Activated naive CD4-positive, alpha-beta T cell treated with anti-CD3 and anti-CD28 coated beads for 36 hours (primary cell): ENCODE data around the gene ANKS1A. TPM values are rescaled to one million over a fixed set of nuclear protein-coding genes. Genes with fewer than 3 reads are reported as not detected.
"Not testable (repeated sequence)": the region's sequence is repeated elsewhere in the genome, so short reads cannot be mapped to it uniquely, and the experiment has no call there.

Experiments
- CTCF ChIA-PET: fragments of 350-600 bp; sonication (Branson Sonifier 250); formaldehyde crosslinking; loops from one replicate; lab custom pipeline; 2021; ENCODE audit warnings: antibody characterized with exemption; lab: Charles Lee
- DNase-seq: peaks from one replicate; pipeline ENCODE4 v3.0.0-alpha.2; 2020
- H3K27ac Mint-ChIP-seq: one replicate; pipeline ENCODE4 v1.8.0; 2021; ENCODE audit warnings: mild to moderate bottlenecking, mixed read lengths
- H3K27me3 Mint-ChIP-seq: one replicate; pipeline ENCODE4 v1.8.0; 2021; ENCODE audit warnings: low read depth, mixed read lengths
- H3K36me3 Mint-ChIP-seq: one replicate; pipeline ENCODE4 v1.8.0; 2021; ENCODE audit warnings: low read depth, mixed read lengths
- H3K4me1 Mint-ChIP-seq: one replicate; pipeline ENCODE4 v1.8.0; 2021; ENCODE audit warnings: low read depth, mixed read lengths
- H3K4me3 Mint-ChIP-seq: one replicate; pipeline ENCODE4 v1.8.0; 2021; ENCODE audit warnings: mild to moderate bottlenecking, moderate library complexity, mixed read lengths
- H3K9me3 Mint-ChIP-seq: one replicate; pipeline ENCODE4 v1.8.0; 2021; ENCODE audit warnings: mixed read lengths
- intact Hi-C: fragments of 100-400 bp; cut with micrococcal nuclease; formaldehyde crosslinking; loops from one replicate; pipeline ENCODE4 v1.15.1; 2023
- total RNA-seq, 2 experiments: library from RNA; stranded (reverse); gene quantifications; one replicate each; pipeline ENCODE4 v1.2.3, GENCODE V29; 2021

Gene ANKS1A
- total RNA-seq, 2 experiments from 2014 or later = 6.5 to 6.8 TPM

- DNase-seq = no peak
- Mint-ChIP-seq H3K27ac (no peak overlapping the region), H3K27me3 (no peaks in the 10 kb centered on the region), H3K4me3 (no peak overlapping the region), H3K36me3 (peaks cover 3% of the 10 kb centered on the region), H3K4me1 (no peaks in the 10 kb centered on the region), H3K9me3 (no peaks in the 10 kb centered on the region)
- CTCF ChIA-PET = interaction anchor here (1.7 kb wide), 1 partner anchor 47 kb away, joined by 5 read pairs; no protein-coding TSS in a partner anchor
- intact Hi-C loops = no loop called here
Observed at GRCh38 chr6:35092362-35093117, 203.5 kb downstream of the ANKS1A start.

GRCh38 chr6:35093118-35093445 lies 204.0 kb downstream of the ANKS1A start:
- Mint-ChIP-seq H3K9me3 (no peaks in the 10 kb centered on the region), H3K4me1 (no peaks in the 10 kb centered on the region), H3K36me3 (peaks cover 3% of the 10 kb centered on the region), H3K4me3 (no peak overlapping the region), H3K27me3 (no peaks in the 10 kb centered on the region), H3K27ac (no peak overlapping the region)
- intact Hi-C loops = no loop called here
- DNase-seq = no peak
- CTCF ChIA-PET = interaction anchor here (1.7 kb wide), 1 partner anchor 46 kb away, joined by 5 read pairs; no protein-coding TSS in a partner anchor

- no peak overlapping the region for H3K4me3 Mint-ChIP-seq
- no peak for DNase-seq
- no peaks in the 10 kb centered on the region for H3K4me1 Mint-ChIP-seq
- CTCF ChIA-PET = interaction anchor here (1.7 kb wide), 1 partner anchor 46 kb away, joined by 5 read pairs; no protein-coding TSS in a partner anchor
- intact Hi-C loops = no loop called here
- H3K9me3 Mint-ChIP-seq = no peaks in the 10 kb centered on the region
- no peaks in the 10 kb centered on the region for H3K27me3 Mint-ChIP-seq
- no peaks in the 10 kb centered on the region for H3K36me3 Mint-ChIP-seq
- no peak overlapping the region for H3K27ac Mint-ChIP-seq
Observed at GRCh38 chr6:35093783-35094182, 204.7 kb downstream of the ANKS1A start.

- H3K36me3 Mint-ChIP-seq = no peaks in the 10 kb centered on the region
- H3K4me1 Mint-ChIP-seq = no peaks in the 10 kb centered on the region
- intact Hi-C loops = no loop called here
- CTCF ChIA-PET = no interaction called here
- no peaks in the 10 kb centered on the region for H3K27me3 Mint-ChIP-seq
- H3K4me3 Mint-ChIP-seq = no peak overlapping the region
- DNase-seq = no peak
- no peak overlapping the region for H3K27ac Mint-ChIP-seq
- no peaks in the 10 kb centered on the region for H3K9me3 Mint-ChIP-seq
Observed at GRCh38 chr6:35094183-35094582, 205.1 kb downstream of the ANKS1A start.

GRCh38 chr6:35096129-35096862 lies 207.2 kb downstream of the ANKS1A start:
- no peaks in the 10 kb centered on the region for H3K27me3 Mint-ChIP-seq
- CTCF ChIA-PET = no interaction called here
- H3K27ac Mint-ChIP-seq = no peak overlapping the region
- no peak overlapping the region for H3K4me3 Mint-ChIP-seq
- DNase-seq = no peak
- H3K9me3 Mint-ChIP-seq = no peaks in the 10 kb centered on the region
- intact Hi-C loops = no loop called here
- no peaks in the 10 kb centered on the region for H3K36me3 Mint-ChIP-seq
- H3K4me1 Mint-ChIP-seq = no peaks in the 10 kb centered on the region

- intact Hi-C loops = no loop called here
- Mint-ChIP-seq H3K27ac (no peak overlapping the region), H3K4me3 (no peak overlapping the region), H3K9me3 (no peaks in the 10 kb centered on the region), H3K4me1 (no peaks in the 10 kb centered on the region), H3K36me3 (peaks cover 3% of the 10 kb centered on the region), H3K27me3 (no peaks in the 10 kb centered on the region)
- no peak for DNase-seq
- CTCF ChIA-PET = interaction anchor here (0.9 kb wide), 1 partner anchor 41 kb away, joined by 5 read pairs; no protein-coding TSS in a partner anchor
Observed at GRCh38 chr6:35099116-35099515, 210.1 kb downstream of the ANKS1A start.

- H3K9me3 Mint-ChIP-seq = peaks cover 1% of the 10 kb centered on the region
- H3K27ac Mint-ChIP-seq = no peak overlapping the region
- peaks cover 5% of the 10 kb centered on the region for H3K27me3 Mint-ChIP-seq
- H3K4me1 Mint-ChIP-seq = no peaks in the 10 kb centered on the region
- H3K4me3 Mint-ChIP-seq = no peak overlapping the region
- CTCF ChIA-PET = no interaction called here
- DNase-seq = no peak
- intact Hi-C loops = no loop called here
- peaks cover 3% of the 10 kb centered on the region for H3K36me3 Mint-ChIP-seq
Observed at GRCh38 chr6:35105078-35105477, 216.0 kb downstream of the ANKS1A start.

- H3K4me1 Mint-ChIP-seq, H3K36me3 Mint-ChIP-seq, intact Hi-C loops, H3K9me3 Mint-ChIP-seq, H3K27me3 Mint-ChIP-seq, H3K4me3 Mint-ChIP-seq, DNase-seq, H3K27ac Mint-ChIP-seq: not testable (repeated sequence)
- CTCF ChIA-PET = interaction anchor here (0.9 kb wide), 1 partner anchor 100 kb away, joined by 4 read pairs; no protein-coding TSS in a partner anchor
Observed at GRCh38 chr6:35106061-35106460, 217.0 kb downstream of the ANKS1A start.

GRCh38 chr6:35107208-35107607 lies 218.2 kb downstream of the ANKS1A start:
- H3K9me3 Mint-ChIP-seq, H3K27me3 Mint-ChIP-seq, H3K4me3 Mint-ChIP-seq, H3K27ac Mint-ChIP-seq, H3K4me1 Mint-ChIP-seq, H3K36me3 Mint-ChIP-seq, intact Hi-C loops: not testable (repeated sequence)
- CTCF ChIA-PET = interaction anchor here (0.6 kb wide), 1 partner anchor 239 kb away, joined by 3 read pairs; no protein-coding TSS in a partner anchor
- DNase-seq = peak; percentile 45

GRCh38 chr6:35107761-35108160 lies 218.7 kb downstream of the ANKS1A start:
- H3K9me3 Mint-ChIP-seq, H3K27ac Mint-ChIP-seq, DNase-seq, H3K36me3 Mint-ChIP-seq, intact Hi-C loops, H3K4me3 Mint-ChIP-seq, H3K4me1 Mint-ChIP-seq, H3K27me3 Mint-ChIP-seq: not testable (repeated sequence)
- CTCF ChIA-PET = interaction anchor here (0.6 kb wide), 1 partner anchor 240 kb away, joined by 3 read pairs; no protein-coding TSS in a partner anchor

- peaks cover 3% of the 10 kb centered on the region for H3K9me3 Mint-ChIP-seq
- no peak overlapping the region for H3K4me3 Mint-ChIP-seq
- intact Hi-C loops = no loop called here
- H3K27ac Mint-ChIP-seq = no peak overlapping the region
- DNase-seq = no peak
- H3K36me3 Mint-ChIP-seq = peaks cover 3% of the 10 kb centered on the region
- H3K4me1 Mint-ChIP-seq = no peaks in the 10 kb centered on the region
- CTCF ChIA-PET = no interaction called here
- peaks cover 5% of the 10 kb centered on the region for H3K27me3 Mint-ChIP-seq
Observed at GRCh38 chr6:35108309-35108885, 219.3 kb downstream of the ANKS1A start.

GRCh38 chr6:35120746-35121145 lies 231.7 kb downstream of the ANKS1A start:
- no peak for DNase-seq
- Mint-ChIP-seq H3K36me3 (no peaks in the 10 kb centered on the region), H3K4me3 (no peak overlapping the region), H3K9me3 (no peaks in the 10 kb centered on the region), H3K27ac (no peak overlapping the region), H3K27me3 (peaks cover 5% of the 10 kb centered on the region), H3K4me1 (no peaks in the 10 kb centered on the region)
- CTCF ChIA-PET = interaction anchor here (1.0 kb wide), 1 partner anchor 116 kb away, joined by 4 read pairs; no protein-coding TSS in a partner anchor
- intact Hi-C loops = no loop called here
